HFFc6 (cell line): Measurements from ENCODE around the gene TMC3. TPM values are rescaled to one million over a fixed set of nuclear protein-coding genes. Genes with fewer than 3 reads are reported as not detected.
A peak's percentile ranks its signal among the peaks of the same experiment; 100 is the strongest.

Experiments
- DNase-seq: peaks from one replicate; pipeline ENCODE4 v3.0.0-alpha.2; 2018
- H3K27ac Mint-ChIP-seq: 2 replicates; pipeline ENCODE4 v1.8.0; 2020; ENCODE audit warnings: mild to moderate bottlenecking, mixed read lengths
- H3K27me3 Mint-ChIP-seq: 2 replicates; pipeline ENCODE4 v1.8.0; 2021; ENCODE audit warnings: mild to moderate bottlenecking, moderate library complexity, mixed read lengths; ENCODE audit not compliant: insufficient read depth
- H3K36me3 Mint-ChIP-seq: 2 replicates; pipeline ENCODE4 v1.8.0; 2021; ENCODE audit warnings: low read depth, mixed read lengths
- H3K4me1 Mint-ChIP-seq: 2 replicates; pipeline ENCODE4 v1.8.0; 2020; ENCODE audit warnings: low read depth, mixed read lengths
- H3K4me3 Mint-ChIP-seq: 2 replicates; pipeline ENCODE4 v1.8.0; 2020; ENCODE audit warnings: mild to moderate bottlenecking, moderate library complexity, mixed read lengths
- H3K9me3 Mint-ChIP-seq: 2 replicates; pipeline ENCODE4 v1.8.0; 2020; ENCODE audit warnings: mild to moderate bottlenecking, mixed read lengths
- total RNA-seq, 6 experiments: library from RNA; stranded (reverse); fragmentation: NEBNext Ultra II Directional; extraction: Animal tissue kit (Norgen Biotek cat#: 25700); gene quantifications; 2 replicates in 1 of 6; 3 replicates in 5 of 6; pipeline ENCODE4 v1.2.3, GENCODE V29; 2021
- TF ChIP-seq, protein P1 (sequence below): fragments of 200-600 bp; sonication (generic); IDR thresholded peaks from 2 replicates; pipeline ENCODE4 v1.5.0; 2021; ENCODE audit warnings: antibody characterized with exemption, mild to moderate bottlenecking

Gene TMC3
- total RNA-seq, 6 experiments from 2014 or later, result not detected

DNA sequence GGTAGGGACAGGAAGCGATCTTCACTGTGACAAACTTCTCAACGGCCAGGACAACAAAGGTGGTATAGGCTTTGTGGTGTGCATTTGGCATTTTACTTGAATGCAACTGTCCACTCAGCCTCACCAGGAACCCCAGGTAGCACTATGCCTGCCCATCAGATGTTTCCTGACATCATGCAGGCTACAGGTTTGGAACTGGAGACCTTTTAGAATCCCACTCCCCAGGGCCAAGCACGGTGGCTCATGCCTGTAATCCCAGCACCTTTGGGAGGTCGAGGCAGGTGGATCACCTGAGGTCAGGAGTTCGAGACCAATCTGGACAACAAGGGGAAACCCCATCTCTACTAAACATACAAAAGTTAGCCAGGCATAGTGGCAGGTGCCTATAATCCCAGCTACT, 59.6 kb downstream of the TMC3 start:
- Mint-ChIP-seq H3K4me1 (peaks cover 35% of the 10 kb centered on the region), H3K27ac (no peak overlapping the region), H3K9me3 (no peaks in the 10 kb centered on the region), H3K4me3 (no peak overlapping the region), H3K27me3 (peaks cover 3% of the 10 kb centered on the region), H3K36me3 (peaks cover 25% of the 10 kb centered on the region)
- TF ChIP-seq, protein P1, sequence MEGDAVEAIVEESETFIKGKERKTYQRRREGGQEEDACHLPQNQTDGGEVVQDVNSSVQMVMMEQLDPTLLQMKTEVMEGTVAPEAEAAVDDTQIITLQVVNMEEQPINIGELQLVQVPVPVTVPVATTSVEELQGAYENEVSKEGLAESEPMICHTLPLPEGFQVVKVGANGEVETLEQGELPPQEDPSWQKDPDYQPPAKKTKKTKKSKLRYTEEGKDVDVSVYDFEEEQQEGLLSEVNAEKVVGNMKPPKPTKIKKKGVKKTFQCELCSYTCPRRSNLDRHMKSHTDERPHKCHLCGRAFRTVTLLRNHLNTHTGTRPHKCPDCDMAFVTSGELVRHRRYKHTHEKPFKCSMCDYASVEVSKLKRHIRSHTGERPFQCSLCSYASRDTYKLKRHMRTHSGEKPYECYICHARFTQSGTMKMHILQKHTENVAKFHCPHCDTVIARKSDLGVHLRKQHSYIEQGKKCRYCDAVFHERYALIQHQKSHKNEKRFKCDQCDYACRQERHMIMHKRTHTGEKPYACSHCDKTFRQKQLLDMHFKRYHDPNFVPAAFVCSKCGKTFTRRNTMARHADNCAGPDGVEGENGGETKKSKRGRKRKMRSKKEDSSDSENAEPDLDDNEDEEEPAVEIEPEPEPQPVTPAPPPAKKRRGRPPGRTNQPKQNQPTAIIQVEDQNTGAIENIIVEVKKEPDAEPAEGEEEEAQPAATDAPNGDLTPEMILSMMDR, result no peak
- DNase-seq, result no peak

DNA sequence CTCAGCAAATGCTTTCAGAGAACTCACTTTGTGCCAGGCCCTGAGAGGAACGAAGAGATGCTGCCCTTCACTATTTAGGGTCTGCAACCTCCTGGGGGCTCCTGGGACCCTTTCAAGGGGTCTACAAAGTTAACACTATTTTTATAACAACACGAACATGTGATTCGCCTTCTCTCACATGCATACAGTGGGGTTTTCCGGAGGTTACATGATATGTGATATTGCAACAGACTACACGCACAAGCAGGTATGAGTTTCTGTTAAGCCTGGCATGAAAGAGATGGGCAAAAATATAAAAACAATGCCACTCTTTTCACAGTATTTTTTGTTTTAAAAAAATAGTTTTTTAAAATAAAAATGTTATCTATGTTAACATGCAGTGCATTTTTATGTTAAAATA, 60.3 kb downstream of the TMC3 start:
- TF ChIP-seq, protein P1, result no peak
- Mint-ChIP-seq H3K27me3 (peaks cover 3% of the 10 kb centered on the region), H3K27ac (peak overlapping the region; percentile 72), H3K4me3 (no peak overlapping the region), H3K4me1 (peaks cover 35% of the 10 kb centered on the region), H3K9me3 (no peaks in the 10 kb centered on the region), H3K36me3 (peaks cover 26% of the 10 kb centered on the region)
- no peak for DNase-seq

DNA sequence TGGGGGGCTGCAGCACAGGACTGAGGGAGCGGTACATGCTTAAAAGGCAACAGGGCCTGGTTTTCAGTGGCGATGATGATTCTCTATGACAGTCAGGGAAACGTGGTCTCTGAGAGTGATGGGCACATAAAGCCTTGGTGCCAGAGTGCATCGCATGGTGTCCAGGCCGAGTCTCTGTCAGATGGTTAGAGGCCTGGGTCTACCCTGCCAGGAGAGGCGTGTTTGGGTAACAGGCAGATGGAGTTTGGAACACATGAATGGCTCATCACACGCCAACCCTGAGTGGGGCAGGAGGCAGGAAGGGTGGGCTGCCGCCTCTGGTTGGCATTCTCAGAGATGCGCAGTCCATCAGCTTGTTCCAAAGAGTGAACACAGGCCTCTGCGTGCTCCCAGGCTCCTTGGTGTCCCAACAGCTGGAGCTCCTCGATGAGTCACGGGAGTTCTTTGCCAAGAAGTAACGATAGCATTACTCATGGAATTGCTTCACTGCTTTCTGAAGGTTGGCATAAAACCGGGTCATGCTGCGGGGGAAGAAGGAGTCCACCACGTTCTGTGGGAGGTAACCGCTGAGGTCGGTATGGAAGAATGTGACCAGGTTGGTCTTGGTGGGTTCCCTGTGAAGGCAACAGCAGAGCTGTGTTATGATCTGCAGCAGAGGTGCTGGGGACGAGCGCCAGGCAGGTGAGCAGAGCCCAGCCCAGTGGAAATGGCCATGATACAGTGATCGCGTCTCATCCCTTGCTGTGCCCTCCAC, 61.0 kb downstream of the TMC3 start:
- peaks cover 40% of the 10 kb centered on the region for H3K4me1 Mint-ChIP-seq
- peak overlapping the region; percentile 34 for H3K4me3 Mint-ChIP-seq
- TF ChIP-seq, protein P1, result no peak
- H3K27ac Mint-ChIP-seq, result peak overlapping the region; percentile 72
- DNase-seq, result peak; percentile 97
- H3K27me3 Mint-ChIP-seq, result peaks cover 3% of the 10 kb centered on the region
- H3K36me3 Mint-ChIP-seq, result peaks cover 26% of the 10 kb centered on the region
- H3K9me3 Mint-ChIP-seq, result no peaks in the 10 kb centered on the region

DNA sequence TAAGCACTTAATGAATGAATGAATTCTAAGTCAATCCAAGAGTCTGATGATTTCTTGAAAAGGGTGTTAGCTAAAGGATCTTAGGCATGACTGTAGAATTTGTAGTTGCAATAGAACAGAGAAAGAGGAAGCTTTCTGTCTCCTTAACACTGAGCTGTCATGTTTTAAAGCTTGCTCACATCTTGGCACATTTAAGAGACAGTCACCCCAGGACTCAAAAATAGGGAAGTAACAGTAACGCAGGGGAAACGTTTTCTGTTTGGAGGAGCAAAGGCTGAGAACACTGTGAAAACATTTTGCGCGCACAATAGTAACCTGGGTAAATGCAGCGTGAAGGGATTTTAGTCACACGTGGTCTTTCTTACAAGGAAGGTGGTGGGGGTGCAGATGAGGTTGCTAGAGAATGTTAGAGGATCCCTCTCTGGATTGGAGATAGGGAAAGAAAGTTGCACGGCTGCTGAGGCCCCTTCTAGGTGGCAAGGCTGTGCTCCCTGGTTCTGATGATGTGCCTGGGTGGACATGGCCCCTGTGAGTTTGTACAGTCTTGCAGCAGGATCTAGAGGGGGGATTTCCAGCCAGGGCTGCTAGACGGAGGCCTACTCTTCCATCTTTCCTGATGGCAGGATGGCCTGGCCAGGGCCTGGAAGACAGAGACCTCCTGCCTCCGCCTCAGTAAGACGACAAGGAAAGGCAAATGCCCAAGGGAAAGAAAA, 62.1 kb downstream of the TMC3 start:
- no peaks in the 10 kb centered on the region for H3K9me3 Mint-ChIP-seq
- peak overlapping the region; percentile 72 for H3K27ac Mint-ChIP-seq
- peak; percentile 3 for DNase-seq
- H3K4me1 Mint-ChIP-seq, result peaks cover 41% of the 10 kb centered on the region
- TF ChIP-seq, protein P1, result no peak
- peaks cover 3% of the 10 kb centered on the region for H3K27me3 Mint-ChIP-seq
- peak overlapping the region; percentile 6; the same call in 1 of the 2 replicates for H3K4me3 Mint-ChIP-seq
- peaks cover 26% of the 10 kb centered on the region for H3K36me3 Mint-ChIP-seq

DNA sequence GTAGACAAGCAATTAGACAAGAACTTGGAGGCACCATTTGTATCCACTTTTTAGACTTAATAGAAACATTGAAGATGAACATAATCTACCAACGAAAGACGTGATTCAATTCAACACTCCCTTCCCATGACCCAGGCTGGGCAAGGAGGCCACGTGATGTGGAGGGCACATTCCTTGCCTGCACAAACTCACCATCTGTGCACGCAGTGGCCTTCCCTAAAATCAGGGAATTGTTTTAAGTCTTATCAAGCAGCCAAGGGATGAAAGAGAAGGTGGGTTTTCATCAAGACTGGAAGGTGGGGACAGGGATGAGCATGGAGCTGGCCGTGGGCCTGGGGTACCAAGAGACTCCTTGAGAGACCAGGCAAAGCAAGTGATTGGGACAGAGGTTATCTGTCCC, 63.5 kb downstream of the TMC3 start:
- peaks cover 41% of the 10 kb centered on the region for H3K4me1 Mint-ChIP-seq
- DNase-seq, result no peak
- H3K27me3 Mint-ChIP-seq, result peaks cover 3% of the 10 kb centered on the region

More for the DNA sequence above, 63.5 kb downstream of the TMC3 start:
- TF ChIP-seq, protein P1, result no peak
- Mint-ChIP-seq H3K4me3 (no peak overlapping the region), H3K27ac (no peak overlapping the region), H3K9me3 (no peaks in the 10 kb centered on the region), H3K36me3 (peaks cover 18% of the 10 kb centered on the region; the same call in 1 of the 2 replicates)
